ENCODE results near the gene IFT122.
"Not testable (repeated sequence)": the region's sequence is repeated elsewhere in the genome, so short reads cannot be mapped to it uniquely, and the experiment has no call there.

The IFT122 gene

GRCh38 chr3:129439817-129440617 is at the start of gene IFT122, which contains the start of gene MBD4:
TSS of gene IFT122 (plus strand) at chr3:129440224. CDS start at chr3:129440331, 107 bp downstream.
TSS of gene MBD4 (minus strand) at chr3:129439948. CDS start at chr3:129439833, 115 bp downstream.
- DNase-seq = peak; percentile 100

- not testable (repeated sequence) for DNase-seq
These were observed 48.4 kb upstream of the IFT122 start for GRCh38 chr3:129391583-129391982.

- DNase-seq = not testable (repeated sequence)
These were observed 47.7 kb upstream of the IFT122 start for GRCh38 chr3:129392106-129392887.

GRCh38 chr3:129393271-129393670 is 46.8 kb upstream of the IFT122 start:
- no peak for DNase-seq

GRCh38 chr3:129393760-129394564 is 46.1 kb upstream of the IFT122 start:
- DNase-seq = not testable (repeated sequence)

GRCh38 chr3:129398803-129399144 is 41.2 kb upstream of the IFT122 start:
- no peak for DNase-seq

- DNase-seq = peak; percentile 95 to 99
These were observed 40.7 kb upstream of the IFT122 start for GRCh38 chr3:129399145-129399894.

- peak in 1 of 2 experiments; percentile 42 for DNase-seq
These were observed 40.1 kb upstream of the IFT122 start for GRCh38 chr3:129399895-129400357.

GRCh38 chr3:129402210-129402609 is 37.8 kb upstream of the IFT122 start:
- DNase-seq = no peak

- DNase-seq = no peak
These were observed 37.4 kb upstream of the IFT122 start for GRCh38 chr3:129402616-129403015.

GRCh38 chr3:129403450-129403849 is 36.6 kb upstream of the IFT122 start:
- DNase-seq = no peak

GRCh38 chr3:129404130-129404529 is 35.9 kb upstream of the IFT122 start:
- no peak for DNase-seq

- no peak for DNase-seq
These were observed 35.4 kb upstream of the IFT122 start for GRCh38 chr3:129404610-129405009.

- DNase-seq = no peak
These were observed 30.5 kb upstream of the IFT122 start for GRCh38 chr3:129409541-129409940.

GRCh38 chr3:129410971-129411370 is 29.1 kb upstream of the IFT122 start:
- DNase-seq = no peak

GRCh38 chr3:129412542-129413198 is 27.4 kb upstream of the IFT122 start:
- no peak for DNase-seq

- DNase-seq = not testable (repeated sequence)
These were observed 26.8 kb upstream of the IFT122 start for GRCh38 chr3:129413238-129413637.

- no peak for DNase-seq
These were observed 26.1 kb upstream of the IFT122 start for GRCh38 chr3:129413687-129414506.

GRCh38 chr3:129415378-129415777 is 24.6 kb upstream of the IFT122 start:
- DNase-seq = no peak

GRCh38 chr3:129415830-129416229 is 24.2 kb upstream of the IFT122 start:
- no peak for DNase-seq

- no peak for DNase-seq
These were observed 23.6 kb upstream of the IFT122 start for GRCh38 chr3:129416415-129416814.
